Duodenal mucosa (tissue), 2 donors: ENCODE data around the gene DOCK7.
"Not testable (repeated sequence)": the region's sequence is repeated elsewhere in the genome, so short reads cannot be mapped to it uniquely, and the experiment has no call there.

Experiments used
- H3K27ac ChIP-seq: one replicate; pipeline ENCODE4 v1.7.0; 2013; ENCODE audit warnings: low read depth, low read length
- H3K27me3 ChIP-seq, 2 donors: one replicate each; pipeline ENCODE4 v1.7.0; 2013; ENCODE audit warnings: low read length in 2 of 2, control low read depth in 1 of 2; ENCODE audit not compliant: insufficient read depth in 2 of 2, control insufficient read depth in 1 of 2
- H3K36me3 ChIP-seq, 2 donors: one replicate each; pipeline ENCODE4 v1.7.0; 2013; ENCODE audit warnings: low read length in 2 of 2, control low read depth in 1 of 2; ENCODE audit not compliant: insufficient read depth in 2 of 2, control insufficient read depth in 1 of 2
- H3K4me1 ChIP-seq, 2 donors: one replicate each; pipeline ENCODE4 v1.7.0; 2013; ENCODE audit warnings: low read length in 2 of 2, control low read depth in 1 of 2; ENCODE audit not compliant: insufficient read depth in 2 of 2, control insufficient read depth in 1 of 2
- H3K4me3 ChIP-seq, 2 donors: one replicate each; pipeline ENCODE4 v1.7.0; 2013; ENCODE audit warnings: low read length in 2 of 2, low read depth in 1 of 2
- H3K9ac ChIP-seq, 2 donors: one replicate each; pipeline ENCODE4 v1.7.0; 2013; ENCODE audit warnings: low read length in 2 of 2, low read depth in 1 of 2
- H3K9me3 ChIP-seq, 2 donors: one replicate each; pipeline ENCODE4 v1.7.0; 2013; ENCODE audit warnings: low read length in 2 of 2, control low read depth in 1 of 2; ENCODE audit not compliant: control insufficient read depth in 1 of 2

Gene DOCK7

DNA sequence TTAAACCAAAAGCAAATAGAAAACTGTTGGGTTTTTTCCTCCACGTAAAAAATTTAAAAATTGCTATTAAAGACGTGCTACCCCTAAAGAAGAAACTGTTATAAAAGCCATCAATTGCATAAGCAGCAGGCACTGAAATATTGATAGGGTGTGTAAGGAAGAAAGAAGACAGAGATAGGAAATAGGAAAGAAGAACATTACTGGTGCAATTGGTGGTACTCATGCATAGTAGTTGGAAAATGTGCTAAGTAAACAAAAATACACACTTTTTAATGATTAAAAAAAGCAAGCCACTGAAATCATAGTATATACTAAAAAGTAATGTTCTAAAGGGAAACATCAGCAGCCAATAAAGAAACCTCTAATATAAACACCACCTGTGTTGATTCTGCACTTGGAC, 143.6 kb downstream of the DOCK7 start:
- H3K9ac ChIP-seq, result no peak overlapping the region
- H3K27me3 ChIP-seq, result no peaks in the 10 kb centered on the region
- H3K9me3 ChIP-seq, result no peaks in the 10 kb centered on the region
- H3K4me1 ChIP-seq, result no peaks in the 10 kb centered on the region
- H3K4me3 ChIP-seq, result no peak overlapping the region
- H3K27ac ChIP-seq, result no peak overlapping the region
- peaks cover 0 to 13% of the 10 kb centered on the region in 2 donors for H3K36me3 ChIP-seq

DNA sequence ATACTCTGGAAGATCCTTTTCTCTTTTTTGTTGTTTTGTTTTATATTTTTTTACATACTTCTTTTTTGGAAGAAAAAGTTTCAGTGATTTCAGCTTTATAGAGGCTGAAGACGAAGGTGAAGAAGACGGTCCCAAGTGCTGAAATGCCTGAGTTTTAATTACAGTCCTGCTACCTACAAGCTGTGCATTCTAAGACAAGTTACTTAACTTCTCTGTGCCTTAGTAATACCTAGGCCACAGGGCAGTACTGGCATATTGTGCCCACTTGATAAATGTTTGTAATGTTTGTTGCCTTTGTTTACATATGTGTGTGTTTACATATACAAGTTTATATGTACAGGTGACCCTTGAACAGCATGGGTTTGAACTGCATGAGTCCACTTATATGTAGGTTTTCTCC, 147.1 kb downstream of the DOCK7 start:
- Histone ChIP-seq H3K9me3 (no peaks in the 10 kb centered on the region), H3K27me3 (no peaks in the 10 kb centered on the region), H3K9ac (no peak overlapping the region), H3K4me1 (no peaks in the 10 kb centered on the region), H3K27ac (no peak overlapping the region), H3K36me3 (peaks cover 0 to 29% of the 10 kb centered on the region in 2 donors), H3K4me3 (no peak overlapping the region)

- Histone ChIP-seq H3K9ac (no peak overlapping the region), H3K36me3 (peaks cover 0 to 37% of the 10 kb centered on the region in 2 donors), H3K9me3 (no peaks in the 10 kb centered on the region), H3K27ac (no peak overlapping the region), H3K4me1 (no peaks in the 10 kb centered on the region), H3K4me3 (no peak overlapping the region), H3K27me3 (no peaks in the 10 kb centered on the region)
Measured at GRCh38 chr1:62539028-62539447, 149.1 kb downstream of the DOCK7 start.

DNA sequence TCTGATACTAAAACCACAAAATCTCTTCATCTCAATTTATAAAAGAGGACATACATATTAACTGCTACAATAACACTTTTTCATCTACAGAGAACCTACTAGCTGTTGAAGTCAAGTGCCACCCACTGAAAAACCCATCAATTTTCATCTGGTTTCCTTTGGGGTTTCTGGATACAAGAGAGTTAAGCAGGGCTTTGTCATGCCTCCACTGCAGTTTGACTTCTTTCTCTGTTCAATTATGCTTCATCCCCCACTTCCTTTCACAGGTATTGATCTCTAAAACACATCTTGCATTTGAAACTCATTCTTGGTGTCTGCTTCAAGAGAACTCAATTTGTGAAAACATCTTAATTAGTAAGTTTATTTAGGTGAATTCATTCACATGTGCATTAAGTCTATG, 151.3 kb downstream of the DOCK7 start:
- H3K27ac ChIP-seq, result no peak overlapping the region
- H3K4me1 ChIP-seq, result no peaks in the 10 kb centered on the region
- H3K4me3 ChIP-seq, result no peak overlapping the region
- no peaks in the 10 kb centered on the region for H3K9me3 ChIP-seq
- H3K36me3 ChIP-seq, result peaks cover 0 to 45% of the 10 kb centered on the region in 2 donors
- no peaks in the 10 kb centered on the region for H3K27me3 ChIP-seq
- H3K9ac ChIP-seq, result no peak overlapping the region

- H3K4me1 ChIP-seq, result no peaks in the 10 kb centered on the region
- no peak overlapping the region for H3K4me3 ChIP-seq
- peaks cover 0 to 25% of the 10 kb centered on the region in 2 donors for H3K36me3 ChIP-seq
- no peak overlapping the region for H3K9ac ChIP-seq
- no peaks in the 10 kb centered on the region for H3K9me3 ChIP-seq
- no peak overlapping the region for H3K27ac ChIP-seq
- H3K27me3 ChIP-seq, result no peaks in the 10 kb centered on the region
Measured at GRCh38 chr1:62530516-62531154, 157.6 kb downstream of the DOCK7 start.

GRCh38 chr1:62529227-62529626, 159.0 kb downstream of the DOCK7 start:
- Histone ChIP-seq H3K4me3 (no peak overlapping the region), H3K36me3 (peaks cover 0 to 17% of the 10 kb centered on the region in 2 donors), H3K27me3 (no peaks in the 10 kb centered on the region), H3K9ac (no peak overlapping the region), H3K4me1 (no peaks in the 10 kb centered on the region), H3K9me3 (no peaks in the 10 kb centered on the region), H3K27ac (no peak overlapping the region)

DNA sequence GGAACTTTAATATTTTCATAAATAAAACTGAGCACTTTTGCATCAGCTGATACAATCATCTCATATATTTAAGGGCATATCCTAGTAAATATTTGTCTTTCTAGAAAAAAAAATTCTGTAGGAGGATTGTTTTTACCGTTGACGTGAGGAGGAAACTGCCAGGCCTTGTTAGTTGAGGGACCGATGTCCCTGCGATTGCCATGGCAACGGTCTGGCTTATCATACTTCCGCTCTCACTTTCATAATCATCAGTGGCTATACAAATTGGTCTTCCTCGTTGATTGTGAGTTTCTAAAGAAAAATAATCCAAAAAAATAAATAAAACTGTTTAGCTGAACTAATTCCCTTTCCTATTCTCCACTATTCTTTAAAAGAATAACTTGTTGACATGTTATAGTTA, 160.2 kb downstream of the DOCK7 start:
- Histone ChIP-seq H3K9ac (no peak overlapping the region), H3K36me3 (peaks cover 0 to 13% of the 10 kb centered on the region in 2 donors), H3K4me1 (no peaks in the 10 kb centered on the region), H3K27ac (no peak overlapping the region), H3K27me3 (no peaks in the 10 kb centered on the region), H3K4me3 (no peak overlapping the region), H3K9me3 (no peaks in the 10 kb centered on the region)

DNA sequence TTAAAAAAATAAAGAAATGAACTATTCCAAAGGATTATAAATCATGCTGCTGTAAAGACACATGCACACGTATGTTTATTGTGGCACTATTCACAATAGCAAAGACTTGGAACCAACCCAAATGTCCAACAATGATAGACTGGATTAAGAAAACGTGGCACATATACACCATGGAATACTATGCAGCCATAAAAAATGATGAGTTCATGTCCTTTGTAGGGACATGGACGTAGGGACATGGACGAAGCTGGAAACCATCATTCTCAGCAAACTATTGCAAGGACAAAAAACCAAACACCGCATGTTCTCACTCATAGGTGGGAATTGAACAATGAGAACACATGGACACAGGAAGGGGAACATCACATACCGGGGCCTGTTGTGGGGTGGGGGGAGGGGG, 160.8 kb downstream of the DOCK7 start:
- H3K9ac ChIP-seq, H3K27me3 ChIP-seq: not testable (repeated sequence)

DNA sequence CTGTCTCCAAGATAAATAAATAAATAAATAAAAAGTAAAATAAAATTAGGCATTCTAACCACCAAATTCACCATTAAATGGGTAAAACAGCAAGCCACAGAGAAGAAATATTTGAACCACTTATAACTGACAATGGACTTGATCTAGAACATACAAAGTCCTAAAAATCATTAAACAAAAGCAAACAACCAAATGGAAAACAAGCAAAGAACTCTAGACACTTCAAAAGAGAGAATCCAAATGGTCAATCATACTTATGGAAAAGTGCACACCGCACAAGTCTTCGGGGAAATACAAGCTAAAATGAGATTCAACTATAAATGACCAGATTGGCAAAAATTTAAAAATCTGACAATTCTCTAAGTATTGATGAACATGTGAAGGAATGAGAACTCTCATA, 164.3 kb downstream of the DOCK7 start:
- no peaks in the 10 kb centered on the region for H3K4me1 ChIP-seq
- peaks cover 0 to 3% of the 10 kb centered on the region in 2 donors for H3K9me3 ChIP-seq
- peaks cover 0 to 4% of the 10 kb centered on the region in 2 donors for H3K36me3 ChIP-seq
- H3K27me3 ChIP-seq, result no peaks in the 10 kb centered on the region
- H3K4me3 ChIP-seq, result no peak overlapping the region
- H3K9ac ChIP-seq, result no peak overlapping the region
- H3K27ac ChIP-seq, result no peak overlapping the region

More for the DNA sequence above, 160.8 kb downstream of the DOCK7 start:
- H3K36me3 ChIP-seq, H3K9me3 ChIP-seq, H3K27ac ChIP-seq, H3K4me3 ChIP-seq, H3K4me1 ChIP-seq: not testable (repeated sequence)

DNA sequence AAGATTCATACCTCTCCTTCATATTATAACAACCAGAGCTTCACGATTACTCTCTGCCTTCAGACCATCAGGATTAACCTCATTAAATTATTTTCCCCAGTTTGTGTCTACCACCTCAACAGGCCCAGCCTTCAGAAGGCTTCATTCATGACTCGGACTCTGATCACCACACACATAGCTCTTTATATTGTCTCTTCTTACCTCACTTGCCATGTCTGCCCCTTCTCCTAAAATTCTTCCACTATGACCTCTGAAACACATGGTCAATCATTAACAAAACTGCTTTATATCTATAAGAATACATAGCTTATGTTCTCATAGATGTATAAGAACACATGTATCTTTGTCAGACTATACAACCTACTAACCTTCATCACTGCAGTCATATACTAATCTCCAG, 171.6 kb downstream of the DOCK7 start:
- H3K36me3 ChIP-seq, result peaks cover 0 to 7% of the 10 kb centered on the region in 2 donors
- H3K27ac ChIP-seq, result no peak overlapping the region
- H3K4me3 ChIP-seq, result no peak overlapping the region
- no peak overlapping the region for H3K9ac ChIP-seq
- H3K4me1 ChIP-seq, result no peaks in the 10 kb centered on the region
- peaks cover 0 to 3% of the 10 kb centered on the region in 2 donors for H3K9me3 ChIP-seq
- H3K27me3 ChIP-seq, result no peaks in the 10 kb centered on the region
